ENCODE results near the gene ZNF688. TPM values are rescaled to one million over a fixed set of nuclear protein-coding genes. Genes with fewer than 3 reads are reported as not detected.

Gene ZNF688
- total RNA-seq, 1 donor from 2014 or later, result 8.9 TPM

Small RNA genes lying within 50 kb of the gene (small RNA-seq; reads per million reads assigned to genes)
- not detected for gene AC093249.4 (ENCODE audit: low replicate concordance)

Other genes starting within 250 kb of the ZNF688 start
- 17.0 TPM for gene CD2BP2, start 216.4 kb downstream of the ZNF688 start, total RNA-seq
- gene TBC1D10B, start 201.2 kb downstream of the ZNF688 start, total RNA-seq, result 24.7 TPM
- 921 TPM for gene MYL11, start 196.9 kb downstream of the ZNF688 start, total RNA-seq
- gene SEPTIN1, start 189.2 kb downstream of the ZNF688 start, total RNA-seq, result 0.69 TPM
- gene ZNF48, start 176.3 kb downstream of the ZNF688 start, total RNA-seq, result 3.8 TPM
- gene ZNF771, start 164.1 kb downstream of the ZNF688 start, total RNA-seq, result 4.7 TPM
- 14.3 TPM for gene DCTPP1, start 141.7 kb downstream of the ZNF688 start, total RNA-seq
- 13.1 TPM for gene SEPHS2, start 125.8 kb downstream of the ZNF688 start, total RNA-seq
- gene ITGAL, start 99.0 kb downstream of the ZNF688 start, total RNA-seq, result 6.1 TPM
- gene ZNF768, start 45.1 kb downstream of the ZNF688 start, total RNA-seq, result 11.2 TPM
- 5.8 TPM for gene ZNF747, start 36.9 kb downstream of the ZNF688 start, total RNA-seq
- gene ZNF764, start 13.3 kb downstream of the ZNF688 start, total RNA-seq, result 4.1 TPM
- 9.8 TPM for gene ZNF785, start 14.0 kb upstream of the ZNF688 start, total RNA-seq
- 3.3 TPM for gene ZNF689, start 38.7 kb upstream of the ZNF688 start, total RNA-seq
- gene PRR14, start 79.2 kb upstream of the ZNF688 start, total RNA-seq, result 8.4 TPM
- gene FBRS, start 86.7 kb upstream of the ZNF688 start, total RNA-seq, result 17.3 TPM
- gene SRCAP, start 127.5 kb upstream of the ZNF688 start, total RNA-seq, result 17.1 TPM
- gene PHKG2, start 176.7 kb upstream of the ZNF688 start, total RNA-seq, result 13.6 TPM
- 0.79 TPM for gene CFAP119, start 190.3 kb upstream of the ZNF688 start, total RNA-seq
- gene RNF40, start 190.6 kb upstream of the ZNF688 start, total RNA-seq, result 48.4 TPM
- 5.2 TPM for gene ZNF629, start 215.5 kb upstream of the ZNF688 start, total RNA-seq

All from skin of body (tissue), 2 donors.